HepG2 (cell line): ENCODE data around the gene SRSF1. TPM values are rescaled to one million over a fixed set of nuclear protein-coding genes. Genes with fewer than 3 reads are reported as not detected.

ENCODE experiments used
- AGO1 ChIP-seq: fragments of 200-400 bp; formaldehyde crosslinking; IDR thresholded peaks from 2 replicates; pipeline ENCODE4 v1.6.1; 2017; ENCODE audit warnings: mild to moderate bottlenecking, low read depth, low read length, moderate library complexity; ENCODE audit not compliant: poor library complexity, severe bottlenecking
- EP300 ChIP-seq, 3 experiments: sonication (generic) in 1 of 3; formaldehyde crosslinking in 1 of 3; IDR thresholded peaks; 2 replicates each; pipeline versions ENCODE4 v1.5.1 to v1.6.1; 2011 to 2020; ENCODE audit warnings: low read depth in 2 of 3, low read length in 2 of 3, borderline replicate concordance in 1 of 3, improper control_type of control experiment in 1 of 3, mild to moderate bottlenecking in 1 of 3, missing genetic modification reagents in 1 of 3, moderate library complexity in 1 of 3
- IRX3 ChIP-seq: sonication (generic); formaldehyde crosslinking; IDR thresholded peaks from 2 replicates; pipeline ENCODE4 v1.8.1; 2023; ENCODE audit warnings: mild to moderate bottlenecking, low read depth, missing genetic modification reagents, borderline replicate concordance
- NFE2L1 ChIP-seq: sonication (generic); formaldehyde crosslinking; IDR thresholded peaks from 2 replicates; pipeline ENCODE4 v1.4.0; 2020; ENCODE audit warnings: missing genetic modification reagents, mild to moderate bottlenecking, borderline replicate concordance
- PPARG ChIP-seq: conservative IDR thresholded peaks from 2 replicates; pipeline ENCODE4 v1.6.1; 2016; ENCODE audit warnings: missing biosample characterization, missing genetic modification reagents
- SP2 ChIP-seq: sonication (generic); formaldehyde crosslinking; IDR thresholded peaks from 2 replicates; pipeline ENCODE4 v1.5.1; 2020; ENCODE audit warnings: mild to moderate bottlenecking, missing genetic modification reagents
- ZMAT3 ChIP-seq: sonication (generic); formaldehyde crosslinking; conservative IDR thresholded peaks from 2 replicates; pipeline ENCODE4 v1.7.0; 2021; ENCODE audit warnings: missing genetic modification reagents
- ZNF317 ChIP-seq: sonication (generic); formaldehyde crosslinking; IDR thresholded peaks from 2 replicates; pipeline ENCODE4 v1.5.0; 2020; ENCODE audit warnings: mild to moderate bottlenecking, missing genetic modification reagents
- ZNF354B ChIP-seq: sonication (generic); formaldehyde crosslinking; IDR thresholded peaks from 2 replicates; pipeline ENCODE4 v1.8.0; 2022; ENCODE audit warnings: mild to moderate bottlenecking, missing genetic modification reagents
- ZNF569 ChIP-seq: sonication (generic); formaldehyde crosslinking; IDR thresholded peaks from 2 replicates; pipeline ENCODE4 v1.5.0; 2020; ENCODE audit warnings: mild to moderate bottlenecking, missing genetic modification reagents, moderate library complexity, borderline replicate concordance
- ZNF776 ChIP-seq: sonication (generic); formaldehyde crosslinking; IDR thresholded peaks from 2 replicates; pipeline ENCODE4 v1.4.0; 2020; ENCODE audit warnings: mild to moderate bottlenecking, missing genetic modification reagents
- polyA plus RNA-seq, 8 experiments: library from polyadenylated mRNA; depleted of rRNA in 3 of 8; stranded (reverse) in 7 of 8; unstranded in 1 of 8; fragments of >200 nt; fragmentation: Illumina TruSeq in 4 of 8; extraction: Trizol in 4 of 8; gene quantifications; 2 replicates each; pipeline versions ENCODE4 v1.2.1 to v1.2.3, GENCODE V29; 2011 to 2016; ENCODE audit warnings: low read depth in 4 of 8, missing spikeins in 1 of 8, mixed read lengths in 1 of 8; ENCODE audit not compliant: insufficient read depth in 1 of 8
- total RNA-seq, 5 experiments: library from RNA; depleted of rRNA; stranded (reverse); fragments of >200 nt; fragmentation: Illumina TruSeq; extraction: Trizol; gene quantifications; 2 replicates each; pipeline ENCODE4 v1.2.3, GENCODE V29; 2016; ENCODE audit warnings: low read depth in 1 of 5
- TF ChIP-seq, protein P1 (sequence below): sonication (generic); formaldehyde crosslinking; IDR thresholded peaks from 2 replicates; pipeline ENCODE4 v1.4.0; 2020; ENCODE audit warnings: missing genetic modification reagents
- TF ChIP-seq, protein P2 (sequence below): IDR thresholded peaks from 2 replicates; pipeline ENCODE4 v1.6.1; 2012; ENCODE audit warnings: low read depth, low read length, improper control_type of control experiment
- TF ChIP-seq, protein P3 (sequence below): sonication (generic); formaldehyde crosslinking; IDR thresholded peaks from 2 replicates; pipeline ENCODE4 v1.4.0; 2020; ENCODE audit warnings: low read depth, missing genetic modification reagents
- TF ChIP-seq, protein P4 (sequence below): sonication (generic); formaldehyde crosslinking; IDR thresholded peaks from 2 replicates; pipeline ENCODE4 v1.5.0; 2020; ENCODE audit warnings: mild to moderate bottlenecking, missing genetic modification reagents
- TF ChIP-seq, protein P5 (sequence below): IDR thresholded peaks from 2 replicates; pipeline ENCODE4 v1.6.1; 2012; ENCODE audit warnings: inconsistent platforms

Gene SRSF1
- total and polyA plus RNA-seq, 2 of the 13 experiments (the other 11 are each of a cell fraction or from before 2014, with no cell fraction given) = 142 to 445 TPM

DNA sequence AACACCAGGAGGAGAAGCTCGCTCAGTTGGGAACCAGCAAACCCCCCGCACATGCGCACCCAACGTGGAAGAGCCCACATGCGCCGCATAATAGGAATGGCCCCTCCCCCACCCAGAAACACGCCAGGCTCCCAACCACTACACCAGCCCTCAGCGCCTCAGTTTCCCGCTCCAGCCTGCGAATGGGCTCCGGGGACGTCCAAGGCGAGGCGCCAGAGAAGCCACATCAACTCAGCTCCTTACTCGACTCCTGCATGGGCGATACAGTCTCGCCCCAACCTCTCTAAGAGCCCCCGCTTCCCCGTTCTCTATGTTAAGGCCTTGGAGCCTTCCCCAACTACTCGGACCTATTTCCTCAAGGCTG lies 504 bp downstream of the SRSF1 start (continued):
- TF ChIP-seq IRX3 (CRISPR knock-in tag) (peak; percentile 24; the same call in 1 of the 2 replicates), ZNF354B (CRISPR knock-in tag) (0 out of 2 replicates have a peak, but pooled peaks have one; percentile 69), ZNF317 (CRISPR knock-in tag) (peak; percentile 61; the same call in 1 of the 2 replicates), ZMAT3 (CRISPR knock-in tag) (no peak), PPARG (CRISPR knock-in tag) (no peak), EP300 (IDR thresholded peaks at IDR 0.05; ENCODE audit: low read depth in 2 of 2, low read length in 2 of 2) (no peak), EP300 (CRISPR knock-in tag; IDR thresholded peaks at IDR 0.05; ENCODE audit: borderline replicate concordance) (no peak; the same call in 1 of the 2 replicates), NFE2L1 (peak; percentile 24; the same call in 1 of the 2 replicates), SP2 (CRISPR knock-in tag) (peak; percentile 9), AGO1 (peak; percentile 85), ZNF569 (CRISPR knock-in tag) (peak; percentile 42; the same call in 1 of the 2 replicates), ZNF776 (CRISPR knock-in tag) (peak; percentile 82; the same call in 1 of the 2 replicates)
- TF ChIP-seq, protein P1, sequence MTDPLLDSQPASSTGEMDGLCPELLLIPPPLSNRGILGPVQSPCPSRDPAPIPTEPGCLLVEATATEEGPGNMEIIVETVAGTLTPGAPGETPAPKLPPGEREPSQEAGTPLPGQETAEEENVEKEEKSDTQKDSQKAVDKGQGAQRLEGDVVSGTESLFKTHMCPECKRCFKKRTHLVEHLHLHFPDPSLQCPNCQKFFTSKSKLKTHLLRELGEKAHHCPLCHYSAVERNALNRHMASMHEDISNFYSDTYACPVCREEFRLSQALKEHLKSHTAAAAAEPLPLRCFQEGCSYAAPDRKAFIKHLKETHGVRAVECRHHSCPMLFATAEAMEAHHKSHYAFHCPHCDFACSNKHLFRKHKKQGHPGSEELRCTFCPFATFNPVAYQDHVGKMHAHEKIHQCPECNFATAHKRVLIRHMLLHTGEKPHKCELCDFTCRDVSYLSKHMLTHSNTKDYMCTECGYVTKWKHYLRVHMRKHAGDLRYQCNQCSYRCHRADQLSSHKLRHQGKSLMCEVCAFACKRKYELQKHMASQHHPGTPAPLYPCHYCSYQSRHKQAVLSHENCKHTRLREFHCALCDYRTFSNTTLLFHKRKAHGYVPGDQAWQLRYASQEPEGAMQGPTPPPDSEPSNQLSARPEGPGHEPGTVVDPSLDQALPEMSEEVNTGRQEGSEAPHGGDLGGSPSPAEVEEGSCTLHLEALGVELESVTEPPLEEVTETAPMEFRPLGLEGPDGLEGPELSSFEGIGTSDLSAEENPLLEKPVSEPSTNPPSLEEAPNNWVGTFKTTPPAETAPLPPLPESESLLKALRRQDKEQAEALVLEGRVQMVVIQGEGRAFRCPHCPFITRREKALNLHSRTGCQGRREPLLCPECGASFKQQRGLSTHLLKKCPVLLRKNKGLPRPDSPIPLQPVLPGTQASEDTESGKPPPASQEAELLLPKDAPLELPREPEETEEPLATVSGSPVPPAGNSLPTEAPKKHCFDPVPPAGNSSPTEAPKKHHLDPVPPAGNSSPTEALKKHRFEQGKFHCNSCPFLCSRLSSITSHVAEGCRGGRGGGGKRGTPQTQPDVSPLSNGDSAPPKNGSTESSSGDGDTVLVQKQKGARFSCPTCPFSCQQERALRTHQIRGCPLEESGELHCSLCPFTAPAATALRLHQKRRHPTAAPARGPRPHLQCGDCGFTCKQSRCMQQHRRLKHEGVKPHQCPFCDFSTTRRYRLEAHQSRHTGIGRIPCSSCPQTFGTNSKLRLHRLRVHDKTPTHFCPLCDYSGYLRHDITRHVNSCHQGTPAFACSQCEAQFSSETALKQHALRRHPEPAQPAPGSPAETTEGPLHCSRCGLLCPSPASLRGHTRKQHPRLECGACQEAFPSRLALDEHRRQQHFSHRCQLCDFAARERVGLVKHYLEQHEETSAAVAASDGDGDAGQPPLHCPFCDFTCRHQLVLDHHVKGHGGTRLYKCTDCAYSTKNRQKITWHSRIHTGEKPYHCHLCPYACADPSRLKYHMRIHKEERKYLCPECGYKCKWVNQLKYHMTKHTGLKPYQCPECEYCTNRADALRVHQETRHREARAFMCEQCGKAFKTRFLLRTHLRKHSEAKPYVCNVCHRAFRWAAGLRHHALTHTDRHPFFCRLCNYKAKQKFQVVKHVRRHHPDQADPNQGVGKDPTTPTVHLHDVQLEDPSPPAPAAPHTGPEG (CRISPR knock-in tag) = no peak
- TF ChIP-seq, protein P2, sequence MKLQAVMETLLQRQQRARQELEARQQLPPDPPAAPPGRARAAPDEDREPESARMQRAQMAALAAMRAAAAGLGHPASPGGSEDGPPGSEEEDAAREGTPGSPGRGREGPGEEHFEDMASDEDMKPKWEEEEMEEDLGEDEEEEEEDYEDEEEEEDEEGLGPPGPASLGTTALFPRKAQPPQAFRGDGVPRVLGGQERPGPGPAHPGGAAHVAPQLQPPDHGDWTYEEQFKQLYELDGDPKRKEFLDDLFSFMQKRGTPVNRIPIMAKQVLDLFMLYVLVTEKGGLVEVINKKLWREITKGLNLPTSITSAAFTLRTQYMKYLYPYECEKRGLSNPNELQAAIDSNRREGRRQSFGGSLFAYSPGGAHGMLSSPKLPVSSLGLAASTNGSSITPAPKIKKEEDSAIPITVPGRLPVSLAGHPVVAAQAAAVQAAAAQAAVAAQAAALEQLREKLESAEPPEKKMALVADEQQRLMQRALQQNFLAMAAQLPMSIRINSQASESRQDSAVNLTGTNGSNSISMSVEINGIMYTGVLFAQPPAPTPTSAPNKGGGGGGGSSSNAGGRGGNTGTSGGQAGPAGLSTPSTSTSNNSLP = no peak
- TF ChIP-seq, protein P3, sequence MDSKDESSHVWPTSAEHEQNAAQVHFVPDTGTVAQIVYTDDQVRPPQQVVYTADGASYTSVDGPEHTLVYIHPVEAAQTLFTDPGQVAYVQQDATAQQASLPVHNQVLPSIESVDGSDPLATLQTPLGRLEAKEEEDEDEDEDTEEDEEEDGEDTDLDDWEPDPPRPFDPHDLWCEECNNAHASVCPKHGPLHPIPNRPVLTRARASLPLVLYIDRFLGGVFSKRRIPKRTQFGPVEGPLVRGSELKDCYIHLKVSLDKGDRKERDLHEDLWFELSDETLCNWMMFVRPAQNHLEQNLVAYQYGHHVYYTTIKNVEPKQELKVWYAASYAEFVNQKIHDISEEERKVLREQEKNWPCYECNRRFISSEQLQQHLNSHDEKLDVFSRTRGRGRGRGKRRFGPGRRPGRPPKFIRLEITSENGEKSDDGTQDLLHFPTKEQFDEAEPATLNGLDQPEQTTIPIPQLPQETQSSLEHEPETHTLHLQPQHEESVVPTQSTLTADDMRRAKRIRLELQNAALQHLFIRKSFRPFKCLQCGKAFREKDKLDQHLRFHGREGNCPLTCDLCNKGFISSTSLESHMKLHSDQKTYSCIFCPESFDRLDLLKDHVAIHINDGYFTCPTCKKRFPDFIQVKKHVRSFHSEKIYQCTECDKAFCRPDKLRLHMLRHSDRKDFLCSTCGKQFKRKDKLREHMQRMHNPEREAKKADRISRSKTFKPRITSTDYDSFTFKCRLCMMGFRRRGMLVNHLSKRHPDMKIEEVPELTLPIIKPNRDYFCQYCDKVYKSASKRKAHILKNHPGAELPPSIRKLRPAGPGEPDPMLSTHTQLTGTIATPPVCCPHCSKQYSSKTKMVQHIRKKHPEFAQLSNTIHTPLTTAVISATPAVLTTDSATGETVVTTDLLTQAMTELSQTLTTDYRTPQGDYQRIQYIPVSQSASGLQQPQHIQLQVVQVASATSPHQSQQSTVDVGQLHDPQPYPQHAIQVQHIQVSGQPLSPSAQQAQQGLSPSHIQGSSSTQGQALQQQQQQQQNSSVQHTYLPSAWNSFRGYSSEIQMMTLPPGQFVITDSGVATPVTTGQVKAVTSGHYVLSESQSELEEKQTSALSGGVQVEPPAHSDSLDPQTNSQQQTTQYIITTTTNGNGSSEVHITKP = peak; percentile 79
- TF ChIP-seq, protein P4, sequence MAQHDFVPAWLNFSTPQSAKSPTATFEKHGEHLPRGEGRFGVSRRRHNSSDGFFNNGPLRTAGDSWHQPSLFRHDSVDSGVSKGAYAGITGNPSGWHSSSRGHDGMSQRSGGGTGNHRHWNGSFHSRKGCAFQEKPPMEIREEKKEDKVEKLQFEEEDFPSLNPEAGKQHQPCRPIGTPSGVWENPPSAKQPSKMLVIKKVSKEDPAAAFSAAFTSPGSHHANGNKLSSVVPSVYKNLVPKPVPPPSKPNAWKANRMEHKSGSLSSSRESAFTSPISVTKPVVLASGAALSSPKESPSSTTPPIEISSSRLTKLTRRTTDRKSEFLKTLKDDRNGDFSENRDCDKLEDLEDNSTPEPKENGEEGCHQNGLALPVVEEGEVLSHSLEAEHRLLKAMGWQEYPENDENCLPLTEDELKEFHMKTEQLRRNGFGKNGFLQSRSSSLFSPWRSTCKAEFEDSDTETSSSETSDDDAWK (CRISPR knock-in tag) = no peak
- TF ChIP-seq, protein P5, sequence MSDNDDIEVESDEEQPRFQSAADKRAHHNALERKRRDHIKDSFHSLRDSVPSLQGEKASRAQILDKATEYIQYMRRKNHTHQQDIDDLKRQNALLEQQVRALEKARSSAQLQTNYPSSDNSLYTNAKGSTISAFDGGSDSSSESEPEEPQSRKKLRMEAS = peak; percentile 86; the same call in 1 of the 2 replicates
